Kidney epithelial cell (primary cell): ENCODE results near the gene UBA5. TPM values are rescaled to one million over a fixed set of nuclear protein-coding genes. Genes with fewer than 3 reads are reported as not detected.

Experiments used
- DNase-seq: peaks from one replicate; pipeline ENCODE4 v3.0.0-alpha.2; 2010; ENCODE audit warnings: low read depth
- H3K27me3 ChIP-seq: 2 replicates; pipeline ENCODE4 v1.6.0; 2011; ENCODE audit warnings: low read length; ENCODE audit not compliant: control insufficient read depth, insufficient read depth
- H3K36me3 ChIP-seq: 2 replicates; pipeline ENCODE4 v1.5.1; 2011; ENCODE audit warnings: low read length; ENCODE audit not compliant: control insufficient read depth, insufficient read depth
- H3K4me3 ChIP-seq: 2 replicates; pipeline ENCODE4 v1.5.1; 2011; ENCODE audit warnings: low read depth, mild to moderate bottlenecking, control low read depth, low read length
- total RNA-seq: library from RNA; depleted of rRNA; stranded (reverse); fragments of >200 nt; gene quantifications from 2 replicates; pipeline ENCODE4 v1.2.3, GENCODE V29; 2015
- TF ChIP-seq, protein P1 (sequence below): IDR thresholded peaks from 2 replicates; pipeline ENCODE4 v1.5.1; 2011; ENCODE audit warnings: mild to moderate bottlenecking, moderate library complexity, low read length, control low read depth, inconsistent platforms; ENCODE audit not compliant: insufficient read depth, poor library complexity, severe bottlenecking

UBA5 gene
- total RNA-seq, 1 donor from 2014 or later: 37.3 TPM

DNA sequence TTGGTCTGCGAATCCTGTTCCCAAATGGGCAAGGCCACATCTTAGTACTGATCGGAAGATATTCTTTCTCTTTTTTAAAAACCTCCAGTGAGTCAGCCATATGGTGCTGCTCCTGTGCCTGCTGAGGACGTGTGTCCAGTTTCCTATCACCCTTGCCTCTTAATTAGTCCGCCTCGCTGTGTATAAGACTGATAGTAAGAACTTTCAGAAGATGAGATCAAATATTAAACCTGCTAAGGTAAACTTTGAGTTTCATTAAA is 612 bp downstream of the UBA5 start:
- TF ChIP-seq, protein P1, sequence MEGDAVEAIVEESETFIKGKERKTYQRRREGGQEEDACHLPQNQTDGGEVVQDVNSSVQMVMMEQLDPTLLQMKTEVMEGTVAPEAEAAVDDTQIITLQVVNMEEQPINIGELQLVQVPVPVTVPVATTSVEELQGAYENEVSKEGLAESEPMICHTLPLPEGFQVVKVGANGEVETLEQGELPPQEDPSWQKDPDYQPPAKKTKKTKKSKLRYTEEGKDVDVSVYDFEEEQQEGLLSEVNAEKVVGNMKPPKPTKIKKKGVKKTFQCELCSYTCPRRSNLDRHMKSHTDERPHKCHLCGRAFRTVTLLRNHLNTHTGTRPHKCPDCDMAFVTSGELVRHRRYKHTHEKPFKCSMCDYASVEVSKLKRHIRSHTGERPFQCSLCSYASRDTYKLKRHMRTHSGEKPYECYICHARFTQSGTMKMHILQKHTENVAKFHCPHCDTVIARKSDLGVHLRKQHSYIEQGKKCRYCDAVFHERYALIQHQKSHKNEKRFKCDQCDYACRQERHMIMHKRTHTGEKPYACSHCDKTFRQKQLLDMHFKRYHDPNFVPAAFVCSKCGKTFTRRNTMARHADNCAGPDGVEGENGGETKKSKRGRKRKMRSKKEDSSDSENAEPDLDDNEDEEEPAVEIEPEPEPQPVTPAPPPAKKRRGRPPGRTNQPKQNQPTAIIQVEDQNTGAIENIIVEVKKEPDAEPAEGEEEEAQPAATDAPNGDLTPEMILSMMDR: no peak
- peak overlapping the region; percentile 88 for H3K4me3 ChIP-seq
- no peak for DNase-seq
- no peaks in the 10 kb centered on the region for H3K36me3 ChIP-seq
- H3K27me3 ChIP-seq: no peaks in the 10 kb centered on the region

DNA sequence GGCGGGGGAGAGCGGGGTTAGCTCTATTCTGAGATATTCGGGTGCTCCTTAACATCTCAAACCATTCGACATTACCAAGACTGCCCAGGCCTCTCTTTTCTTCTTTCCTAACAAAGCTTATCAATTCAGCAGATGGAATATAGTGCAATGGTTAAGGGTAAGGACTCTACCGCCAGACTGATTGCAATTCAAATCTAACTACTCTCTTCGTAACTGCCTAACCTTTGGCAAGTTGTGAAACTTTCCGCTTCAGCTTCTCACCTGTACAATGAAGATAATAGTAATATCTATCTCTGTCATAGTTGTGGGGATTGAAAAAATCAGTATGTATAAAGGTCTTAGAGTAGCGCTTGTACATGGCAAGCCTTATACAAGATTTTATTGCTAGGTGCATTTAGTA is 972 bp downstream of the UBA5 start:
- peak overlapping the region; percentile 88 for H3K4me3 ChIP-seq
- TF ChIP-seq, protein P1: no peak

GRCh38 chr3:132662212-132662611 is 2.1 kb downstream of the UBA5 start:
- Histone ChIP-seq H3K4me3 (no peak overlapping the region), H3K27me3 (no peaks in the 10 kb centered on the region), H3K36me3 (no peaks in the 10 kb centered on the region)
- TF ChIP-seq, protein P1: no peak
- no peak for DNase-seq

More for the DNA sequence above, 972 bp downstream of the UBA5 start:
- Histone ChIP-seq H3K36me3 (no peaks in the 10 kb centered on the region), H3K27me3 (no peaks in the 10 kb centered on the region)
- DNase-seq: no peak

- Histone ChIP-seq H3K4me3 (no peak overlapping the region), H3K27me3 (no peaks in the 10 kb centered on the region), H3K36me3 (no peaks in the 10 kb centered on the region)
- TF ChIP-seq, protein P1: no peak
- no peak for DNase-seq
Measured at GRCh38 chr3:132665230-132665745, 5.2 kb downstream of the UBA5 start.

GRCh38 chr3:132669256-132669777 is 9.2 kb downstream of the UBA5 start:
- TF ChIP-seq, protein P1: no peak

DNA sequence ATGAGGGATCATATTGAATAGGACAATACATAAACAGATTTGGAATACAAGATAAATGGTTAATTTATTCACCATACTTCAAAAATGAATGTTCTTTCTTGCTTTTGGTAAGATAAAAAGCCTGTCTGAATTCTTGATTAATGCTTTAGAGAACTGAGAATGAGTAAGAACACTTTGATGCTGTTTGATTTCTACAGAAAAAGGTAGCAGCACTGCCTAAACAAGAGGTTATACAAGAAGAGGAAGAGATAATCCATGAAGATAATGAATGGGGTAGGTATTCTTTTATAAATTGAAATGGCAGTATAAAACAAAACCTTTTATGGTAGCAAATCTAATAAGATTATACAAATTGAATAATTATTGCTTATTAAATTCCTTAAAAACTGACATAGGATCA is 15.3 kb downstream of the UBA5 start:
- no peaks in the 10 kb centered on the region for H3K27me3 ChIP-seq
- TF ChIP-seq, protein P1: no peak
- no peak overlapping the region for H3K4me3 ChIP-seq
- DNase-seq: no peak
- no peaks in the 10 kb centered on the region for H3K36me3 ChIP-seq

More at GRCh38 chr3:132669256-132669777, 9.2 kb downstream of the UBA5 start:
- H3K36me3 ChIP-seq: no peaks in the 10 kb centered on the region
- H3K4me3 ChIP-seq: no peak overlapping the region
- no peaks in the 10 kb centered on the region for H3K27me3 ChIP-seq
- DNase-seq: no peak
